Naive B cell (primary cell): ENCODE measurements around the gene C11orf42. TPM values are rescaled to one million over a fixed set of nuclear protein-coding genes. Genes with fewer than 3 reads are reported as not detected.
A peak's percentile ranks its signal among the peaks of the same experiment; 100 is the strongest.

Experiments used
- ATAC-seq, 2 donors: fragments of 150-1000 bp; cut with Tn5 transposase; 2 replicates each; pipeline ENCODE4 v1.10.0; 2021; ENCODE audit warnings: low read depth in 2 of 2, mild to moderate bottlenecking in 2 of 2, moderate library complexity in 2 of 2
- DNase-seq: peaks from one replicate; pipeline ENCODE4 v3.0.0; 2022
- H3K27ac Mint-ChIP-seq, 6 donors: one replicate each; pipeline ENCODE4 v1.8.0; 2020 to 2022; ENCODE audit warnings: mild to moderate bottlenecking in 6 of 6, mixed read lengths in 6 of 6, moderate library complexity in 5 of 6, inconsistent platforms in 2 of 6
- H3K27me3 Mint-ChIP-seq, 3 donors: one replicate each; pipeline ENCODE4 v1.8.0; 2021 to 2022; ENCODE audit warnings: mixed read lengths in 3 of 3, mild to moderate bottlenecking in 1 of 3
- H3K36me3 Mint-ChIP-seq, 2 donors: one replicate each; pipeline ENCODE4 v1.8.0; 2020 to 2022; ENCODE audit warnings: mixed read lengths in 2 of 2, inconsistent platforms in 1 of 2, mild to moderate bottlenecking in 1 of 2
- H3K4me1 Mint-ChIP-seq, 3 donors: one replicate each; pipeline ENCODE4 v1.8.0; 2020 to 2022; ENCODE audit warnings: mixed read lengths in 3 of 3, inconsistent platforms in 1 of 3, mild to moderate bottlenecking in 1 of 3, moderate library complexity in 1 of 3
- H3K4me3 Mint-ChIP-seq, 8 donors: one replicate each; pipeline ENCODE4 v1.8.0; 2020 to 2022; ENCODE audit warnings: mild to moderate bottlenecking in 8 of 8, mixed read lengths in 8 of 8, moderate library complexity in 8 of 8, inconsistent platforms in 2 of 8
- H3K9me3 Mint-ChIP-seq, 7 donors: one replicate each; pipeline ENCODE4 v1.8.0; 2020 to 2022; ENCODE audit warnings: mixed read lengths in 7 of 7, mild to moderate bottlenecking in 5 of 7, inconsistent platforms in 2 of 7, moderate library complexity in 1 of 7
- polyA plus RNA-seq, 6 donors: library from polyadenylated mRNA; unstranded; fragments of 300-500 nt; fragmentation: Illumina TruSeq; gene quantifications; one replicate each; pipeline ENCODE4 v1.2.3, GENCODE V29; 2021; ENCODE audit warnings: low read depth in 6 of 6

The C11orf42 gene
- polyA plus RNA-seq, 6 donors from 2014 or later: not detected

DNA sequence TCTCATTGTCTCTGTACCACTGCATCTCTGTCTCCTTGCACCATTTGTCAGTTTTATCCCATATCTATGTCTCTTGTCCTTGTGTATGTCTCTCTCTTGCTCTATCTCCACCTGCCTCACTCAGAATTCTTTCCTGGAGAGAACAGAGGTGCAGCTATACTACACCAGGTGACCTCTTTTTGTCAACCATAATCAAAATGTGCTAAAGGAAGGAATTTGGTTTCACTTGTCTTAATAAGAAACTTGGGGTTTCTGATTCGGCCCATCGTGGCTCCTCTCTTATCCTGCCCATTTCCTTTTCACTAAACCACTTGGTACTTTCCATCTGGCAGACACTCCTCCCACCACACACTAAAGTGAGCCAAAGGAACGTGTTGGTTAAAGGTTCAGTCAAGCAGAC, 2.0 kb upstream of the C11orf42 start:
- peaks cover 8 to 12% (median 10%) of the 10 kb centered on the region in 3 donors for H3K4me1 Mint-ChIP-seq
- no peaks in the 10 kb centered on the region for H3K9me3 Mint-ChIP-seq
- no peak overlapping the region for H3K4me3 Mint-ChIP-seq
- no peaks in the 10 kb centered on the region for H3K27me3 Mint-ChIP-seq
- peaks cover 0 to 8% of the 10 kb centered on the region in 2 donors for H3K36me3 Mint-ChIP-seq
- H3K27ac Mint-ChIP-seq: peak overlapping the region in 3 of 6 donors; percentile 13 to 69 (median 50)
- ATAC-seq: no peak
- DNase-seq: no peak

DNA sequence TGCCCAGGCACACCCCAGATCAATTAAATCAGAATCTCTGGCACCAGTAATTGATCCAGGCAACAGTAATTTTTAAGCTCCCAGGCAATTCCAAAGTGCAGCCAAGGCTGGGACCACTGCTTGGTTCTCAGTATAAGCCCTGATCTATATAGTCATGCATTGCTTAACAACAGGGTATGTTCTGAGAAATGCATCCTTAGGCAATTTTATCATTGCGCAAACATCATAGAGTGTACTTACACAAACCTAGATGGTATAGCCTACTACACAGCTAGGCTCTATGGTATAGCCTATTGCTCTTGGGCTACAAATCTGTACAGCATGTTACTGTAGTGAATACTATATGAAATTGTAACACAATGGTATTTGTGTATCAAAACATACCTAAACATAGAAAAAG, 651 bp upstream of the C11orf42 start:
- DNase-seq: no peak
- Mint-ChIP-seq H3K9me3 (no peaks in the 10 kb centered on the region), H3K27me3 (no peaks in the 10 kb centered on the region), H3K27ac (peak overlapping the region in 1 of 6 donors; percentile 35), H3K36me3 (peaks cover 5 to 15% of the 10 kb centered on the region in 2 donors), H3K4me1 (peaks cover 7 to 12% (median 10%) of the 10 kb centered on the region in 3 donors), H3K4me3 (no peak overlapping the region)
- ATAC-seq: no peak

DNA sequence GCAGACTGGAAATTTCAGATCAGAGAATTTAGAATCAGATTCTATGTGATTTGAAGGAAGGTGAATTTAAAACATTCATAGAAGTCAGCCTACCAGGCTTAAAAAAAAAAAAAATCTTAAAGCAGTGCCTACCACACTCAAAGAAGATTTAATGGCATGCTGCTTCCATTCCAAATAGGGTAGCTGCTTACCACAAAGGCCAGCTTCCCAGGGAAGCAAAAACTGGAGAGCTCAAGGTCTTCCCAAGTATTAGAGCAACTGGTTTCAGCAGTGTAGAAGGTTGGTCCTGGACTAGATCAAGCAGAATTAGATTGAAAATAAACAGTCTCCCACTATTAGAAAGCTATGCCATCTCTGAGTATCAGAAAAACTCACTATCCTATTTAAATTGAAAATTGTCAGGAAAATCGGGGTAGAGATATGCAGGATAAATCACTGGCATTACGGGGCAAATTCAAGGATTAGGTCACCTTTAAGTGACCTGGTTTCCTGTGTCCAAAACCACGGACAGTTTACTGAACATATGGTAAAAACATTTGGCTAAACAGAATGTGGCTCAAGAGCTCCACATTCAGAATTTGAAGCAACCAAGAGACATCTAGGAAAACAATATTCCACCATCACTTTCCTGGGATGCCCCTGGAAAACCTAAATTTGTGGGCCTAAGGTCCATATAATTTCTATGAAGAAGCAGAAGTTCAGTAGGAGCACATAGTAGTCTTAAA, 1.3 kb downstream of the C11orf42 start:
- DNase-seq (no peak), ATAC-seq (no peak)
- Mint-ChIP-seq H3K4me3 (no peak overlapping the region), H3K27me3 (no peaks in the 10 kb centered on the region), H3K27ac (no peak overlapping the region), H3K9me3 (no peaks in the 10 kb centered on the region), H3K4me1 (peaks cover 4 to 12% (median 10%) of the 10 kb centered on the region in 3 donors), H3K36me3 (peaks cover 5 to 15% of the 10 kb centered on the region in 2 donors)

DNA sequence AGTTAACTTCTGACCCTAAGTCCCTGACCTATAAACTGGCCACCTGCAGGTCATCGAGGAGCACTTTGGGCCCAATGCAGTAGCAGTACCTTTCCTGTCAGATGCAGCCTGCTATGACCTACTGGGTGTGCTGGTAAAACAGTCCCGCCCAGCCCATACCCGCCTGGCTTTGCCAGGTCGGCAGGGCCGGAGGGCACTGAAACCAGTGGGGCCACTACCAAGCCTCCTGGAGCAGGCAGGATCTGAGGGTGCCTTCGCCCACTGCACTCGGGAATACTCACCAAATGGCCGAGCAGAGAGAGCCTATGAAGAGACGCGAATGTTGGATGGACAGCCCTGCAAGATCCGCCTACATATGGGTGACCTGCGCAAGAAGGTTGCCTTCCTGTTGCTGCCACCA, 4.4 kb downstream of the C11orf42 start:
- Mint-ChIP-seq H3K4me1 (no peaks in the 10 kb centered on the region), H3K36me3 (peaks cover 5 to 15% of the 10 kb centered on the region in 2 donors), H3K27ac (no peak overlapping the region), H3K9me3 (no peaks in the 10 kb centered on the region), H3K4me3 (no peak overlapping the region), H3K27me3 (no peaks in the 10 kb centered on the region)
- DNase-seq: no peak
- ATAC-seq: no peak

DNA sequence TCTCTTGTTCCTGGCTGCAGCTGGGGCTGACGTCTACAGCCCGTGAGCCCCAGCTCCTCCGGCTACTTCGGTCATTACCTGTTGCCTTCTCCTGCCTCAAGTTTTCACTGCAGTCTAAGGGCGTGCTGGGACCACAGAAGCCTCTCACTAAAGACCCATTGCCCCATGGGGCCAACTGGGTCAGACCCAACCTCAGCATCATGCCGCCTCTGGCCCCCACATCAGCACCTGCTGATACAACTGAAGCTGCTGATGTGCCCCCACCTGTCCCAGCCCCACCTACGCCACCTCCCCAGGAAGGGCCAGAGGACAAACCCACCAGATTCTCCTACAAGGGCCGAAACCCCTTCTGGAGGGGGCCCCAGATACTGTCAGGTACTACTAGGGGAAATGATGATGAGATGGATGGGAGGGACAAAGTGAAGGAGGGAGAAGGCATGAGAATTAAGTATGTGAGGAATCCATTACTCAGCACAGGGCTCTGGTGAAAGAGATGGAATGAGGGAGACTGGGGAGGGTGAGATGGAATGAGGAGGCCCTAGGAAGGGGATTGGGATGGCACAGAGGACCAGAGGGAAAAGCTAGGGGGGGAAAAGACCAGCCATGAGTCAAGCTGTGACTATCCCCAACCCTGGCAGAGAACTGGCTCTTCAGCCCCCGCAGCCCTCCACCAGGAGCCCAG, 5.1 kb downstream of the C11orf42 start:
- ATAC-seq (no peak), DNase-seq (no peak)
- no peak overlapping the region for H3K4me3 Mint-ChIP-seq
- no peak overlapping the region for H3K27ac Mint-ChIP-seq
- H3K4me1 Mint-ChIP-seq: no peaks in the 10 kb centered on the region
- H3K27me3 Mint-ChIP-seq: no peaks in the 10 kb centered on the region
- peaks cover 8 to 18% of the 10 kb centered on the region in 2 donors for H3K36me3 Mint-ChIP-seq
- H3K9me3 Mint-ChIP-seq: no peaks in the 10 kb centered on the region

DNA sequence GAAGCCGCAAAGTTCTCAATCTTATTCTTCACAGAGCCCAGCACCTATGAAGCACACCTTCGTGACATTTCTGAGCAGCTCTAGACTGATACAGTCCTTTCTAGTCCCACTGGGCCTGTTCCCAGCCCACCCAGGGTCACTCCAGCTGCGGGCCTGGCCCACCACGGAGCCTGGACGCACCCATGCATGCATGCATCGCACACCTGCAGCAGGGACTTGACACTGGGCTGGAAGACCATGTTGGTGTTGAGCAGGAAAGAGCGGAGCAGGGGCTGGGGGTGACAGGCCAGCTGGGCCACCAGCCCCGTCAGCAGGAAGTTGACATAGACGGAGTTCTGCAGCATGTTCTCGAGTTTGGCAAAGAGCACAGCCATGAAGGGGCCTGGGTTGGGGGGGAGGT, 9.2 kb downstream of the C11orf42 start:
- ATAC-seq: no peak
- Mint-ChIP-seq H3K27me3 (no peaks in the 10 kb centered on the region), H3K36me3 (peaks cover 28 to 30% of the 10 kb centered on the region in 2 donors), H3K27ac (no peak overlapping the region), H3K4me1 (peaks cover 0 to 4% (median 0%) of the 10 kb centered on the region in 3 donors), H3K4me3 (no peak overlapping the region), H3K9me3 (no peaks in the 10 kb centered on the region)
- DNase-seq: no peak

DNA sequence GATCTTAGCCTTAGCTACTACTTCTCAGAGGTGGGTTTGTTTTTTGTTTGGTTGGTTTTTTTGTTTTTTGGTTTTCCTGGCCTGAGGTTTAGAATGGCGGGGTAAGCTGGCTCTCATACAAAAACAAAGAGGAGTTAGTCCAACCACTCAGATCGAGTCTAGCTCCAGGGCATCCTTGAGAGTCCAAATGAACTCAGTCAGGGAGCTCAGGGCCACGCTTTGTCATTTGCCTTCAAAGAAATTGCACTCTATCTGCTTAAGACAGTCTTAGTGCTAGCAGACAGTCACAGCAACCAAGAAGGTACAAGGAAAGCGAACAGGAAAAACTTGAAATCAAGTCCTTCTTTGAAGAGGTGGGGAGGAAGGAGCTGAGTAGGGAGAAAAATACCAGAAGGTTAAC, 11.1 kb downstream of the C11orf42 start:
- ATAC-seq: no peak
- H3K36me3 Mint-ChIP-seq: peaks cover 33 to 37% of the 10 kb centered on the region in 2 donors
- H3K27ac Mint-ChIP-seq: peak overlapping the region in 1 of 6 donors; percentile 19
- no peaks in the 10 kb centered on the region for H3K9me3 Mint-ChIP-seq
- H3K4me3 Mint-ChIP-seq: no peak overlapping the region
- no peak for DNase-seq
- peaks cover 0 to 8% (median under 1%) of the 10 kb centered on the region in 3 donors for H3K4me1 Mint-ChIP-seq
- no peaks in the 10 kb centered on the region for H3K27me3 Mint-ChIP-seq

DNA sequence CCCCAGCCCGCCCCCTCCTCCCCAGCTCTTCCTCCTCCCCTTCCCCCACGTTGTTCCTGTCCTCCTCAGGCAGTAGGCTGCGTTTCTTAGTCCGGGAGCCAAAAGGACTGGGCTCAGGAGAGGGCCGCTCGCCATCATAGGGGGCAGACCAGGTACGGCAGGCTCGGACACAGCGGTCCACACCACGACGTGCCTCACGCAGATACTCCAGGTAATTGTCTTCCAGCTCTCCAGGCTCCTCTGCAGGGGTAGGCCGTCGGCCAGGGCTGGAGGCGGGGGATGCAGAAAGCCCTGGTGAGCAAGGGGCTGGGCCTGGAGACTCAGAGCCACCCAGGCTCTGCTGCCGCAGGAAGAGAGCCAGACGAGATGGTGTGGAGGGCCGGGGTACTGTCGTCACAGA, 12.4 kb downstream of the C11orf42 start:
- Mint-ChIP-seq H3K9me3 (no peaks in the 10 kb centered on the region), H3K4me3 (no peak overlapping the region), H3K27ac (no peak overlapping the region), H3K27me3 (no peaks in the 10 kb centered on the region), H3K36me3 (peaks cover 41 to 45% of the 10 kb centered on the region in 2 donors), H3K4me1 (peaks cover 0 to 8% (median 4%) of the 10 kb centered on the region in 3 donors)
- no peak for DNase-seq
- no peak for ATAC-seq

DNA sequence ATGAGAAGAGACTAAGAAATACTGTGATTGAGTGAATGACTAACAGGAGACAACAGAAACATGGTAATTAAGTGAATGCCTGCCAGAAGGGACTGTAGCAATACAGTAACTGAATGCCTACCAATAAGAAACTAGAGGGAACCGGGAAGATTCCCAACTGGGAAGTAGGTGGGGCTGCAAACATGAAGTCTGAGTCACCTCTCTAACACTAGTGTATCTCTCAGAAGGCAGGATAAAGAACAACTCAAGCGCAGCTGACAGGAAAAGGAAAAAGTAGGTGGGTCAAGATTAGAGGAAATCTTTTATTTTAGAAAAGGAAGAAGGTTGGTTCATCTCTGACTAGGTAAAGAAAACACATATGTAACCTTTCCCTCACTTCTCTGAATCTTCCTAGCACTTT, 14.0 kb downstream of the C11orf42 start:
- Mint-ChIP-seq H3K4me1 (peaks cover 0 to 8% (median 4%) of the 10 kb centered on the region in 3 donors), H3K36me3 (peaks cover 41 to 46% of the 10 kb centered on the region in 2 donors), H3K27ac (no peak overlapping the region), H3K9me3 (no peaks in the 10 kb centered on the region), H3K4me3 (no peak overlapping the region), H3K27me3 (no peaks in the 10 kb centered on the region)
- no peak for DNase-seq
- no peak for ATAC-seq

DNA sequence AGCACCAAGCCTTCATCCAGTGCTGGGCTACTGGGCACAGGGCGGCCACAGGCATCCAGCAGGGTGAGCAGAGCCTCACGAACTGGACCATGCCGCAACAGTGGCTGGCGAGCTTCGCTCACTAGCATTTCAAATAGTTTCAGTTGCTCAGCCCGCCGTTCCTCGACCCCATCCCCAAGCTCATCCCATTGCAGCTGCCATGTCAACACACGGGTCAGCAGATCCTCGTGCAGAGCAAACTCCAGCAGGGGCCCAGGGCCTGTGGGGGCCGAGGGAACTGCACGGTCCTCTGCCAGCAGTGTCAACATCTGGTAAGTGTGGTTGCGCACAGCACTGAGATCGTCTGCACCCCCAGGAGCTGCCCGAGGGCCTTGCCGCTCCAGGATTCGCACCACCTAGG, 18.5 kb downstream of the C11orf42 start:
- H3K36me3 Mint-ChIP-seq: peaks cover 19 to 30% of the 10 kb centered on the region in 2 donors
- no peak for ATAC-seq
- H3K4me1 Mint-ChIP-seq: peaks cover 10 to 38% (median 34%) of the 10 kb centered on the region in 3 donors
- DNase-seq: no peak
- peak overlapping the region in 1 of 6 donors; percentile 39 for H3K27ac Mint-ChIP-seq
- no peaks in the 10 kb centered on the region for H3K27me3 Mint-ChIP-seq
- no peak overlapping the region for H3K4me3 Mint-ChIP-seq
- no peaks in the 10 kb centered on the region for H3K9me3 Mint-ChIP-seq

DNA sequence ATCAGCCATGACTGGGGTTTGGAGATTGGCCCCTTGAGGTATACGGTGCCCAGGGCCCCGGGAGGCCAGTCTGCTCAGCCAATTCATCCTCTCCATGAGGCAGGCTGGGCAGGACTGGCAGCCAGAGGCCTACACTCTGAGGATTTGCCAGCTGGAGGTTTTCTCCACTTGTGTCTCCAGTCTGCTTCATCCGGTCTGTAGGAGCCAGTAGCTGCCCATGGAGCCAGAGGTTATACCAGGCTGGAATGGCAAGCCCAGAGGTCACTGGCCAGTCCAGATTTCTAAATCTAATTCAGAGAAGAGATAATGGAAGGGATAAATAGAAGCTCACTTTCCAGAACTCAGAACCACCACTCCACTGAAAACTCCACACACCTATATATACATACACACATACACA, 19.1 kb downstream of the C11orf42 start:
- ATAC-seq: no peak
- Mint-ChIP-seq H3K36me3 (peaks cover 14 to 30% of the 10 kb centered on the region in 2 donors), H3K4me1 (peaks cover 11 to 39% (median 34%) of the 10 kb centered on the region in 3 donors), H3K9me3 (no peaks in the 10 kb centered on the region), H3K27ac (no peak overlapping the region), H3K4me3 (no peak overlapping the region), H3K27me3 (no peaks in the 10 kb centered on the region)
- DNase-seq: no peak

DNA sequence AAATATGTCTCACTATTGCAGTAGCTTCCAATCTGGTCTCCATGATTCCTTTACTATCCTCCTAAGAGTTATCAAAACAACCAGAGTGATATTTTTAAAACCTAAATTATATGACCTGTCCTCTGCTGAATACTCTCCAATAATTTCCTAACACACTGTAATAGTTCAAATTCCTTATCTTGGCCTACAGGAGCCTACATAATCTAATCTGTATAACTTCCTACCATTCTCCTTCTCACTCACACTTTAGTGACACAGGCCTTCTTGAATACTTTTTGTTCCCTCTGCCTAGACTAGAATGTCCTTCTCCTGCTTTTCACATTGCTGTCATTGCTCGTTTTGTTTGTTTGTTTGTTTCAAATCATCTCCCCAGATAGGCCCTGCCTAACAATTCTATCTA, 19.7 kb downstream of the C11orf42 start:
- Mint-ChIP-seq H3K27ac (peak overlapping the region in 1 of 6 donors; percentile 78), H3K27me3 (no peaks in the 10 kb centered on the region), H3K4me3 (no peak overlapping the region), H3K36me3 (peaks cover 9 to 30% of the 10 kb centered on the region in 2 donors), H3K9me3 (no peaks in the 10 kb centered on the region), H3K4me1 (peaks cover 17 to 40% (median 34%) of the 10 kb centered on the region in 3 donors)
- DNase-seq: no peak
- ATAC-seq: no peak

DNA sequence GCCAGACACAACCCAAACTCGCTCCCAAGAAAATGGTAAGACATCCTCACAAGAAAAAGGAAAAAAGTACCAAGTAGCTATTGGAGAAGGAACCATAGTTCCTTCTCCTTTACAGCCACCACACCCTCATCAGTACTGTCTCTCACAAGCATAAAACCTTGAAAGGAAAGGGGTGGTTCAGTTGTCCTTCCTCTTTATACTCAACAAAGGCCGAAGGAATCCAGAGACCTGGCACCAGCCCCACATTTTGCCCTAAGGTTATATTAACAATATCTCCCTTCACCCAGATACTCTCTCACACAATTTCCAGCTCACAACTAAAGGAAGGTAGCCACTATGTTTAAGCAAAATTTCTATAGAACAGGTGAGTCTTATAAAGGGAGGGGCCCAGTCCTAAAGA, 20.5 kb downstream of the C11orf42 start:
- no peaks in the 10 kb centered on the region for H3K27me3 Mint-ChIP-seq
- peaks cover 4 to 30% of the 10 kb centered on the region in 2 donors for H3K36me3 Mint-ChIP-seq
- H3K4me3 Mint-ChIP-seq: no peak overlapping the region
- H3K9me3 Mint-ChIP-seq: no peaks in the 10 kb centered on the region
- ATAC-seq (no peak), DNase-seq (no peak)
- H3K4me1 Mint-ChIP-seq: peaks cover 25 to 49% (median 40%) of the 10 kb centered on the region in 3 donors
- peak overlapping the region in 3 of 6 donors; percentile 11 to 58 (median 43) for H3K27ac Mint-ChIP-seq

DNA sequence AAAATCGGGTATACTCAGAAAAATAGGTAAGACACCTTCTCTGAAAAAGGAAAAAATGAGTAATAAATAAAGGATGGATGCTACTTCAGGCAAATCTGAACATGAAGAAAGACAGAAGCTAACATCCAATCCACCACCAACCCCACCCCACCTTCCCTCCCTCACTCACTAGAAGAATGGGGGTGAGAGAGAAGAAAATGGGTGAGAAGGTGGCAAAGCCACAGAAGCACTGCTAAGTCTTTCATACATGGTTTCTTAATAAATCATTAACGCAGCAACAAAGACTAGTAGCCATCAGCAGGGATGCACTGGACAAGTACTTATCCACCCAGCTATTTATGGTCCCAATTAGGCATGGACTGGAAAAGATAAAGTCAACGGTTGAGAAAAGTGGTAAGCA, 23.2 kb downstream of the C11orf42 start:
- Mint-ChIP-seq H3K27ac (no peak overlapping the region), H3K4me3 (no peak overlapping the region), H3K9me3 (no peaks in the 10 kb centered on the region), H3K4me1 (peaks cover 29 to 53% (median 48%) of the 10 kb centered on the region in 3 donors), H3K27me3 (no peaks in the 10 kb centered on the region), H3K36me3 (peaks cover 0 to 13% of the 10 kb centered on the region in 2 donors)
- ATAC-seq (no peak), DNase-seq (no peak)
